ENCODE results near the gene DDX3X. TPM values are rescaled to one million over a fixed set of nuclear protein-coding genes. Genes with fewer than 3 reads are reported as not detected.

The DDX3X gene
- 154 and 201 TPM in 2 replicates for total RNA-seq

GRCh38 chrX:41333744-41334362 is at the start of gene DDX3X:
TSS of gene DDX3X (plus strand) at chrX:41334162. CDS start at chrX:41334253, 91 bp downstream.

Small RNA genes within 50 kb of the gene (small RNA-seq; reads per million reads assigned to genes)
- gene RF00019 (not detected), gene RNA5SP502 (not detected)

Other genes starting within 250 kb of the DDX3X start
- gene USP9X, start 248.7 kb upstream of the DDX3X start, total RNA-seq, result 78.5 and 96.2 TPM in 2 replicates
- not detected in 2 replicates for gene NYX, start 113.2 kb downstream of the DDX3X start, total RNA-seq

All from placental epithelial cell (primary cell).